GM19240 (cell line): ENCODE measurements around the gene MMP11.
"Not testable (repeated sequence)": the region's sequence is repeated elsewhere in the genome, so short reads cannot be mapped to it uniquely, and the experiment has no call there.

Experiments used
- DNase-seq: peaks from one replicate; pipeline ENCODE4 v3.0.0; 2011; ENCODE audit warnings: low spot score; ENCODE audit not compliant: insufficient read length

MMP11 gene, protein sequence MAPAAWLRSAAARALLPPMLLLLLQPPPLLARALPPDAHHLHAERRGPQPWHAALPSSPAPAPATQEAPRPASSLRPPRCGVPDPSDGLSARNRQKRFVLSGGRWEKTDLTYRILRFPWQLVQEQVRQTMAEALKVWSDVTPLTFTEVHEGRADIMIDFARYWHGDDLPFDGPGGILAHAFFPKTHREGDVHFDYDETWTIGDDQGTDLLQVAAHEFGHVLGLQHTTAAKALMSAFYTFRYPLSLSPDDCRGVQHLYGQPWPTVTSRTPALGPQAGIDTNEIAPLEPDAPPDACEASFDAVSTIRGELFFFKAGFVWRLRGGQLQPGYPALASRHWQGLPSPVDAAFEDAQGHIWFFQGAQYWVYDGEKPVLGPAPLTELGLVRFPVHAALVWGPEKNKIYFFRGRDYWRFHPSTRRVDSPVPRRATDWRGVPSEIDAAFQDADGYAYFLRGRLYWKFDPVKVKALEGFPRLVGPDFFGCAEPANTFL

DNA sequence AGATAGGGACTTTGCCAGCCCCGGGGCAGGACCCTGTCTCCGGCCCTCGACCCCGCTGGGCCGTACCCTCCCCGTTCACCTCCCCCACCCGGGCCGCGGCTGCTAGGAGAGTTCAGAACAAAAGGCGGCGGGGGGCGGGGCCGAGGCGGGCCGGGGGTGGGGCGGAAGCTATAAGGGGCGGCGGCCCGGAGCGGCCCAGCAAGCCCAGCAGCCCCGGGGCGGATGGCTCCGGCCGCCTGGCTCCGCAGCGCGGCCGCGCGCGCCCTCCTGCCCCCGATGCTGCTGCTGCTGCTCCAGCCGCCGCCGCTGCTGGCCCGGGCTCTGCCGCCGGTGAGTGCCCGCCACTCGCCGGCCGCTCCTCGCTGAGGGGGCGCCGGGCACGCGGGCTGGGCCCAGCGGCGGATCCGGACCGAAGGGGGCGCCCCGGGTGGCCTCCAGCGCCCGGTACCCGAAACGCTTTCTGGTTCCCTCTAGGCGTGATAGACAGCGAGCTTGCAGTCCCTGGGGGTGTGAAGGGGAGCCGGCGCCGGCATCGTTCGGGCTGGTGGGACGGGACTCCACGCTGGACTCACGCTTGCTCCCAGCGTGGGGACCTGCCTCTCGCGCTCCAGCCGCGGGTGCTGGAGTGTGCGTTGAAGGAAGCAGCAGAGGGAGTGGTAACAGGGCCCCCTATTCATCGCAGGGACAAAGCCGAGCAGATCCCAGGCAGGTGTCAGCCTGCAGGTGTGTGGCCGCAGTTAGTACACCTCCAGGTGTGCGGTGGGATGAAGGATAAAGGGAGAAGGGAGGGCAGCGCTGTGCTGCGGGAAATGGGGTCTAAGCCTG, at the start of gene MMP11:
Gene MMP11 (plus strand): TSS at position 201 of the 825 bp plus-strand sequence. CDS start 22 bp downstream, at position 223.
- DNase-seq = no peak

DNA sequence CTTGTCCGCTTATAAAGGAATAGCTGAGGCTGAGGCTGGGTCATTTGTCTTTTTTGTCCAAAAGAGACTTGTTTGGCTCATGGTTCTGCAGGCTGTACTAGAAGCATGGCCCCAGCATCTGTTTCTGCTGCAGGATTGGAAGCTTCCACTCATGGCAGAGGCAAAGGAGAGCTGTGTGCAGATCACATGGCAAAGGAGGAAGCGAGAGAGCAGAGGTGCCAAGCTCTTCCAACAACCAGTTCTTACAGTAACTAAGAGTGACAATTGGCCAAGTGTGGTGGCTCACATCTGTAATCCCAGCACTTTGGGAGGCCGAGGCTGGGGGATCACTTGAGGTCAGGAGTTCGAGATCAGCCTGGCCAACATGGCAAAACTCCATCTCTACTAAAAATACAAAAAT, 44.5 kb upstream of the MMP11 start:
- not testable (repeated sequence) for DNase-seq

DNA sequence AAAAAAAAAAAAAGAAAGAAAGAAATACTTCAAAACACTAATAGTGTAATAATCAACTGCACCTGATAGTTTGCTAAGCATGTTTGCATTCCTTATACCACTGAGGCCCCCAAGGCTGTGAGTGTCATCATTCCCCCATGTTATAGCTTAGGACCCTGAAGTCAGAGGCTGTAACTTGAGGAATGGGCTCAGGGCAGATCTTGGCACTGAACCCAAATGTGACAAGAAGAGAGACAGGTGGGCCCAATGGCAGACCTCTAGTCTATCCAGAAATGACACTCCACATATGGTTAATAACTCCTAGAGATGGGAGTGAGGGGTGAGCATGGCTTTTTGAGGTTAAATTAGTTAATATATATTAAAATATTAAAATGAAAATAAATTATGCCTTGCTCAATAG, 35.0 kb upstream of the MMP11 start:
- DNase-seq = no peak

DNA sequence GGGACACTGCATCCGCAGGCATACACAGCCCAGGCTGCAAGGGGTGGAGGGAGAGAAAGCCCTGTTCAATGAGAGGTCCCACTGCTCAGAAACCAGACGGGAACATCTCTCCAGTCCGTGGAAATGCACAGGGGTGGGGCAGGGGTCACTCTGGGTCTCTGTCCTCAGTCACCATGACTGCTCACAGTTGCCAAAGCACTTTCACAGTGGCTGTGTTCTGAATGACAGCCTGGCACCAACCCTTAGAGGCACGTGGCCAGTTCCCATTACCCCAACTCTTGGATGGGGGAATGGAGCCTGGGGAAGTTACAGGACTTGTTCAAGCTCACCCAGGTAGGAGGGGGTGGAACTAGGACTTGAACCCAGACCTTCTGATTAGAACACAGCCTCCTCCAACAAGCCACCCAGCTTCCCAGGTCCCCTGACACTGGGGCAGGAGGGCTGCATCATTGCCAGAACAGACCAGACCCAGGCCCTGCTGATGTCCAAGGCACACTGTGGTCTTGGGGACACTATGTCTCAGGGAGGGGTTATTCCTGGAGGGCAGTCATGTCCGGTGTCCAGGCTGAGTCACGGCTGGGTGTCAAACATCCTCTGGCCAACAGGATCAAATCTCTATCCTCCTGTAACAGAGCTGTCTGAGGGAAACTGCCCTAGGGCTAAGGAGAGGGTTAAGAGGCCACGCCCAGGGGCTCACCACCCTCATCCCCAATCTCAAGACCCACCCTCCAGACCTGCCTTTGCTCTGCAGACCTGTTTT, 30.0 kb upstream of the MMP11 start:
- DNase-seq = no peak

DNA sequence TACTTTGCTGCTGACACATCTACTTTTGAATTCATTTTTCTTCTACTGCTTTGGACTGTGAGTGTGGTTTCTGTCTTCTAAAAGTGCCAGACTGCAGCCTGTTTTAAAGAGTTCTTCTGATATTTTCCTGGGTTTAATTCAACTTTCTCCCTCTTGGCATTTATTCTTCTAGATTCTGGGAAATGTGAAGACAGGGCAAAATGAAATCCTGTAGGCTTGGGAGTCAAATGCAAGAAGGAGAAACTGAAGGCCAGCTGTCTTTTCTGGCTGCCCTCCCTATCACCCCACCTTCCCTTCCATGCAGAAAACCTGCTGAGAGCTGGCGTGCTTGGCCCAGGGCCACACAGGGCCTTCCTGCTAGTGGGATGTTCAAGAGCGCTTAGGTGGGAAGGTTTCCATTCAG, 29.3 kb upstream of the MMP11 start:
- no peak for DNase-seq

DNA sequence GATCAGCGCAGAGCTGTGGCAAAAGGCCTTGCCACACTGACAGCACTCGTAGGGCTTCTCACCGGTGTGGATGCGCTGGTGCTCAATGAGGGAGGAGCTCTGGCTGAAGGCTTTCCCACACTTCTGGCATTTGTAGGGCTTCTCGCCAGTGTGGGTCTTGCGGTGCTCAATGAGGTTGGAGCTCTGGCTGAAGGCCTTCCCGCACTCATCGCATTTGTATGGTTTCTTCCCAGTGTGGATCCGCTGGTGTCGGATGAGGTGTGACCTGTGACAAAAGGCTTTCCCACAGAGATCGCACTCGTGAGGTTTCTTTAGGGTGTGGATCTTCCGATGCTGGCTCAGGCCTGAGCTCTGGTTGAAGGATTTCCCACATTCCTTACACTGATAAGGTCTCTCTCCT, 28.6 kb upstream of the MMP11 start:
- DNase-seq = no peak

DNA sequence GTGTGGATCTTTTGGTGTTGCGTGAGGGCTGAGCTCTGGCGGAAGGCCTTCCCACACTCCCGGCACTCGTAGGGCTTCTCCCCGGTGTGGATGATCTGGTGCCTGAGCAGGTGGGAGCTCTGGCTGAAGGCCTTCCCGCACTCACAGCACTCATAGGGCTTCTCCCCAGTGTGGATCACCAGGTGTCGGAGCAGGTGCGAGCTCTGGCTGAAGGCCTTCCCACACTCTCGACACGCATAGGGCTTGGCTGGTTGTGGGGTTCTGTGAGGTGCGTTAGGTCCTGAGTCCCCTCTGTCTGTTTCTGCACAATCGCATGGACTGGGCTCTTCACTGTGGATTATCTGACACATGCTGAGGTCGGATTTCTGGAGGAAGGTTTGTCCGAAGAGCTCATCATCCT, 28.2 kb upstream of the MMP11 start:
- no peak for DNase-seq

DNA sequence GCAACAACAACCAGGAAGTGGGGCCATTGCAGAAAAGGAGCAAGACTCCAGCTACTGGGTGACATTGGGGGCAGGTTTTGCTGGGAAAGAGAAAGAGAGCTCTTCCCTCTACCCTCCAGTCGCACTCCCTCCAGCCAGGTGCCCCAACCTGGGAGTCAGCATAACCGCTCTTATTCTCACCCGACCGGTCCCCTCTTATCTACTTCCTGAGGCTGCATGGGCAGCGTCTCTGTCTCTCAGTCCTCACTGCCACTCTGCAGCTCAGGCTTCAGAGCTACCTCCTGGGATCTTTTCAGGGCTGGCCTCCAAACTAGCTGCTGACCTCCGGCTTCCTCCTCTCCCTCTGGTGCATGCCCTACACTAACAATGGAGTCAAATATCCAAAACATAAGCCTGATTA, 26.9 kb upstream of the MMP11 start:
- DNase-seq = no peak

DNA sequence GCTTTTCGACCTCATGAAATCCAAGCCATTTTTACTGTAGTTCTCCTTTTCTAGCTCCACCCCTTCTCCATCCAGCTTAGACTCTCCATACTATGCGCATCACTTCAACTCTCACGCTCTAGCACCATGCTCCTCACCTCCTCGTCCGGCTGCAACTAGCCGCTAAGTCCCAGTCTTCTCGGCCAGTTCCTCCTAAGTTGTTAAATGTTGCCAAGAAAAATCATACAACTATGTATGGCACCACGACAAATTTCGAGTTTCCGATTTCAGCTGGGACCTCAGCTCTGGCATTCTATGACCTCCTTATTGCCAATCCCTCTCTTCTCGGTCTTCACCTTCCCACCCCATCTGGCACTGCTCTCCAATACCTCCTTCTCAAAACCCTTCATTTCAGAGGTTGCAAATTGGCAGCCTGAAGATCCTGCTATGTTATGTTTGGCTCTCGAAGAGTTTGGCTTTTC, 22.8 kb upstream of the MMP11 start:
- no peak for DNase-seq

DNA sequence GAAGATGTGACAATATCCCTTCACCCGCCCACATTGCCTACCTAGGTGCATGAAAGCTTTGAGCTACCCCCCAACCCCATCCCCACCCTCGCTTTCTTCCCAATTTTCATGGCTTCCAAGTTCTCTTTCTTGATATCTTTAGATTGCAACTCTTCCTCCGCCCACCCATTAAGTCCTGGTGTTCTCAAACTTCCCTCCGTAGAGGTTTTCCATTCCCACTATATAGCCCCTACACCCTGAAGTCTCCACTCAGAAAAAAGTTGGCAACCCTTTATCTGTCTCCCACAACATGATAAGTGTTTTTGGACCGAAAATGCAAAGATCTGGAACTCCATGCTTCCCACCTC, 22.3 kb upstream of the MMP11 start:
- DNase-seq = no peak

DNA sequence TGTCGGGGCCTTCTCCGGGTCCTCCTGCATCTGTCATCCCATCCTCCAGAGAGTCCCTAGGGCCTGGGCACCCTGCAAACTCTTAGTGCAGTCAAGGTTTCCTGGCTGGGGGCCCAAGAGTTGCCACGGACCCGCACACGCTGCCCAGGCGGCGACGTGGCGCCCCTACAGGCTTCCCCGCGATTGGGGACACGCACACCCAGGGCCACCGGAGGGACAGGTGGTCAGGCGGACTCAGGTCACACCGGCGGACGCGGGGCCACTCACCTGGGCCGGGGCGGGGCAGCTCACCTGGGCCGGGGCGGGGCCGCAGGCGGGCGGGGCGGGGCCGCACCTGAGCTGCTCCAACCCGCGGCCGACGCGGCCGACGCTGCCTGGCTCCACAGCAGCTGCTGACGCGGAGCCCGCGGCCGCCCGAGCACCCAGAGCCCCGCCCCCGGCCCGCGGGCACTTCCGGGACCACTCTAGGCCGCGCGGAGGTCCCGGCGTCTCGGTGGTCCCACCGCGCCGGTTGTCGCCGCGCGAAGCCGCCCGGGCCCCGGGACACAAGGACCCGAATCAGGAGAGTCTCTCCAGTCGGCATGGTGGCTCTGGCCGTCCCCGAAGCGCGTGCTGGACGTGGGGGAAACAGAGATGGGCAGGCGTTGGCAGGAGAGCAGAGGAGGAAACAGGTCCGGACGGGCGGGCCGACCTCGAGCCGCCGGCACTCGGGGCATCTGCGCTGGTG, 21.8 kb upstream of the MMP11 start, which contains the start of gene ZNF70:
Gene ZNF70 (minus strand): TSS at position 399 of the 727 bp plus-strand sequence. CDS start 5,972 bp downstream, outside the sequence.
- peak; percentile 82 for DNase-seq

DNA sequence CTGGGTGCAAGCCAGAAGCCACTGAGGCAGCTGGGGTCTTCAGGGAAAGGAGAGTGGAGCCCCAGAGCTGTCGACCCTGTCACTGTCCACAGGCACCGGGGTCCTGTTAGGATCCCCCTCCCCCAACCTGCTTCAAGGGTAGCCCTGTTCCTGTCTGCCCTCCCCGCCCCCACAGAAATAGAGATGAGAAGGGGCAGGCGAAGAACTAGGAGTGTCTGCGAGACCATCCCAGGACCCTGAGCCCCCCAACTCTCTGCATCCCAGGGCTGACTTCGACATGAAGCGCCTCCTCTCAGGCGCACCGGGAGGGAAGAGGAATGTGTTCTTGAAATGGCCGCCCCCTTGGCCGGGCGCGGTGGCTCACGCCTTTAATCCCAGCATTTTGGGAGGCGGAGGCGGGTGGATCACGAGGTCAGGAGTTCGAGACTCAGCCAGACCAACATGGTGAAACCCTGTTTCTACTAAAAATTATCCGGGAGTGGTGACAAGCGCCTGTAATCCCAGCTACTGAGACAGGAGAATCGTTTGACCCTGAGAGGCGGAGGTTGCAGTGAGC, 21.1 kb upstream of the MMP11 start:
- no peak for DNase-seq

DNA sequence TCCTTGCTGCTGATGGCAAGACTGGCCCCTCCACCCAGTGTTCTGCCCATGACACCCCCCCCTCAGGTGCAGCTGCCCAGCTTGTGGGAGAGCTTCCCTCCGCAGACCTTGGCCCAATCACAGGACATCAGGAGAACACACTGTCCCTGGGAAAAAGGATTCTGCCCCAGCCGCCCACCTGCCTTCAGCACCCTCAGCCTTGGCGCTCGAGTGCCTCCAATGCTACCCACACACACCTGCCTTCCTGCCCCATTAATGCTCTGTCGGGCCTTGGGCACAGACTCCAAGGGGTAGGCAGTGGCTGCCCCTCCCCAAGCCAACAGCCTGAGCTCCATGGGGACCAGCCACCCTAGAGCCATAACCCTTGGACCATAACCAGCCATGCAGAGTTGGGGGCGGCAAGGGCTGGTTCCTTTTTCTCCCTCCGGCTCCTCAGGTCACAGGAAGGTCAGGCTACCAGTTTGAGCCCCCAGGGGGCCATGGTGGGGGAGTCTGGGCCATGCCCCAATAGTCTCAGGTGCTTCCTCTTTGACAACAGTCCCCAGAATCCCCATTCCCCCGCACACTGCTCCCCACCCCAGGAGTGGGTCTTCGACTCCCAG, 20.5 kb upstream of the MMP11 start:
- no peak for DNase-seq

DNA sequence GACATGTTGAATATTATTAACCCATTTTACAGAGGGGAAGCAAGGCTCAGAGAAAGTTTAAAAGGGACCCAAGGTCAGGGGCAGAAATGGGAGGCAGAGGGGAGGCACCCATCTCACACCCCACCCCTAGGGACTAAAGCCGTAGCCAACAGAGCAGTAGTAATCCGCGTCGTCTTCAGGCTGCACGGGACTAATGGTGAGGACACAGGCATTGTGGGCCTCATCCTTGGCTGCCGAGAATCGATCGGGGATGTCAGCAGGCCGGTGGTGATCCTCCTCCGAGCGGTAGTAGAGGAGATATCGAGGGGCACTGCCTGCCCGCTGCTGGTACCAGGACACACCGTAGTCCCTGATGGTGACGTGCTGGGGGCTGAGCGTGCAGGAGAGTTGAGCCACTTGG, 19.9 kb upstream of the MMP11 start:
- no peak for DNase-seq

DNA sequence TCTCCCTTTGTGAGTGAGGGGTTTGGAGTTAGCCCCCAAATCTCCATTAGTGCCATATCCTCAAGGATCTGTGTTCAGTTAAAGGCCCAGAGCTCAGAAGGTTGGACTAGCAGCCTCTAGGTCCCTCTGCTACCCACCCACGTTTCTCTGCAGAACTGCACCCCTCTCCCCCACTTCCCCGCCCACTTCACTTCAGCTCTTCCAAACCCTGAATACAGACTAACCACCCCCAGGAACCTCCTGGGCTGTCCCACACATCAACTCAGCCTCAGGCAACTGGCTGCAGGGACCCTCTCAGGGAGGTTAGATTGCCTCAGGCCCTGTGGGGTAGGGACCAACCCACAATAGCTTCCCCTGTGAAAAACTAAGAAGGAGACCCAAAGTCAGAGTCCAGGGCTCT, 19.3 kb upstream of the MMP11 start:
- DNase-seq = no peak

DNA sequence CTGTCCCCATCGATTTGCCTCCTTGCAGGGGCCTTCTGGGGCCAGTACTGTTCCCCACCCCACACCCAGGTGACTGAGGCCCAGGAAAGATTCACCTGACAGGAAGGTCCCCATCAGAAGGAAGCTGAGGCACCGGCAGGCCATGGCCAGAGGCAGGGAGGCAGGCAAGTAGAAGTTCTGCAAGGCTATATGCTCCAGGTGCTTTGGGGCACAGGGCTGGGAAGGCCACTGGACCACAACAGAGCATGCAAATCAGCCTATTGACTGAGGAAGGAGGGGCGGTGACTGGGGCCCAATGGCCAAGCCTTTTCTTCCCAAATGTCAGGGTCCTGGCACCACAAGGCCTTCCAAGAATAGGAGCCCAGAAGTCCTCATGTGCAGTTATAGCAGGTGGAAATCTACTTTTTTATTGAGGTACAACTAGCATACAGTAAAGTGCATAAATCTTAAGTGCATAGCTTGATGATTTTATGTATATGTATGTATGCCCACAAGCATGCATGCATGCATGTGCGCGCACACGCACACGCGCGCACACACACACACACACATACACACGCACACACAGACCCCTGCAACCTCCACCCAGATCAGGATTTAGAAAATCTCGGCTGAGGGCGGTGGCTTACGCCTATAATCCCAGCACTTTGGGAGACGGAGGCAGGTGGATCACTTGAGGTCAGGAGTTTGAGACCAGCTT, 18.3 kb upstream of the MMP11 start, which contains the start of gene VPREB3:
Gene VPREB3 (minus strand): TSS at position 206 of the 700 bp plus-strand sequence. CDS start 62 bp downstream, at position 144.
- DNase-seq = no peak

DNA sequence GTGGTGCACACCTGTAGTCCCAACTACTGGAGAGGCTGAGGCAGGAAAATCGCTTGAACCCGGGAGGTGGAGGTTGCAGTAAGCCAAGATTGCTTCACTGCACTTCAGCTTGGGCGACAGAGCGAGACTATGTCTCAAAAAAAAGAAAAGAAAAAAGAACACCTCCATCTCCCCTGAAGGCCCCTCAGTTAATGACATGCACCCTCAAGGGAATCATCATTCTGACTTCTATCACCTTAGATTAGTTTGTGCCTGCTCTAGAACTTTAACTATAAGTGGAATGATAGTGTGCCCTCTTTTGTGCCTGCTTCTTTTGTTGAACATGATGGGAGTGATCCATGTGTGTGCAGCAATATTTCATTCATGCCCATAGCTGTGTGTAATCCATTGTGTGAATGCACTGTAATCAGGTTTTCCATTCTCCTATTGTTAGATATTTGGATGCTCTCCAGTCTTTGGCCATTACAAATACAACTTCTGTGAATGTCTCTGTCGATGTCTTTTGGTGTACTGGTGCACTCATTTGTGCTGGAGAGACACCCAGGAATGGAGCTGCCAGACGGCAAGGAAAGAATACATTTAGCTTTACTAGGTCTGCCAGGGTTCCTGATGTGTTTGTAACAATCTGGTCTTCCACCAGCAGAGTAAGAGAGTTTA, 17.5 kb upstream of the MMP11 start:
- DNase-seq = no peak

DNA sequence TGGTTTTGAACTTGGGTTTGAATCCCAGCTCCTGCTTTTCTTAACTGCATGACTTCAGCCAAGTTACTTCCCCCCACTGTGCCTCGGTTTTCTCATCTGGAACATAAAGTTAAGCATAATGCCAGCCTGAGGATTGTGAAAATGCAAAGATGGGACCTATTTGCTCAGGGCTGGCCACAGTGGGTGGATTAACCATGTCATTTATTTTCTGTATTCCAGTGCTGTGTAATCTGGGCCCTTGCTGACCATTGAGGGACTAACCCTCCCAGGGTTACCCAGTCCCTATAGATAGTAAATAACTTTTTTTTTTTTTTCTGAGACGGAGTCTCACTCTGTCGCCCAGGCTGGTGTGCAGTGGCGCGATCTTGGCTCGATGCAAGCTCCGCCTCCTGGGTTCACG, 16.9 kb upstream of the MMP11 start:
- no peak for DNase-seq

DNA sequence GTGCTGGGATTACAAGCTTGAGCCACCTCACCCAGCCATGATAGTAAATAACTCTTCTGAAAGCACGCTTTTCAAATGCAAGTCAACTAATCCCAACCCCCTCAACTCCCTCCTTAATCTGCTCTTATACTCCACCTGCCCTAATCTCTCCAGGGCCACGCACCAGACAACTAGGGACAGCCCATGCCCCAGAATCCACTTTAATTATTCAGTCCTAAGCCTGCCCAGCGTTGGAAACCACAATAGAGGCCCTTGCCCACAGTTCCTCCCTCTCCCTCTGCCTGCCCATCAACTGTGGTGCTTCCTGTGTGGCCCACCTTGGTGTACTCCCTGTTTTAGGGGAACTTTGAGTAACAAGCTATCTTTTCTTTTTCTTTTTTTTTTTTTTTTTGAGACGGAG, 15.8 kb upstream of the MMP11 start:
- DNase-seq = no peak
